BJ (cell line): ENCODE measurements around the gene RBP5. TPM values are rescaled to one million over a fixed set of nuclear protein-coding genes. Genes with fewer than 3 reads are reported as not detected.

ENCODE experiments used
- CTCF ChIA-PET: fragments of 350-600 bp; formaldehyde crosslinking; extraction: SDS; loops from one replicate; lab custom pipeline; 2021; ENCODE audit warnings: antibody characterized with exemption, inconsistent platforms; lab: Yijun Ruan, JAX
- POLR2A ChIA-PET: fragments of 300-600 bp; sonication (Branson Sonifier 250); formaldehyde crosslinking; extraction: SDS; loops from one replicate; lab custom pipeline; 2021; ENCODE audit warnings: antibody characterized with exemption; lab: Charles Lee
- DNase-seq: peaks from one replicate; pipeline ENCODE4 v3.0.0-alpha.2; 2011; ENCODE audit warnings: low read depth
- H3K27me3 ChIP-seq: 2 replicates; pipeline ENCODE4 v1.6.0; 2011; ENCODE audit warnings: low read length; ENCODE audit not compliant: control insufficient read depth, insufficient read depth
- H3K36me3 ChIP-seq: 2 replicates; pipeline ENCODE4 v1.5.1; 2011; ENCODE audit warnings: low read length; ENCODE audit not compliant: control insufficient read depth, insufficient read depth
- H3K4me3 ChIP-seq: 2 replicates; pipeline ENCODE4 v1.5.1; 2011; ENCODE audit warnings: low read depth, mild to moderate bottlenecking, control low read depth, low read length
- CTCF ChIP-seq: IDR thresholded peaks from 2 replicates; pipeline ENCODE4 v1.5.1; 2011; ENCODE audit warnings: low read depth, mild to moderate bottlenecking, control low read depth, inconsistent platforms, low read length, moderate library complexity; ENCODE audit not compliant: insufficient read depth
- polyA plus RNA-seq: library from polyadenylated mRNA; depleted of rRNA; stranded (reverse); fragments of >200 nt; gene quantifications from 2 replicates; pipeline ENCODE4 v1.2.3, GENCODE V29; 2011

RBP5 gene
- polyA plus RNA-seq, 1 experiment = not detected

GRCh38 chr12:7092229-7092985 is 36.3 kb downstream of the RBP5 start, which contains the start of gene C1R:
Gene C1R, minus strand, starts transcription at chr12:7092445. Its CDS starts 57 bp downstream, at chr12:7092388.
- Histone ChIP-seq H3K27me3 (no peaks in the 10 kb centered on the region), H3K36me3 (peaks cover 24% of the 10 kb centered on the region), H3K4me3 (peak within 1 kb of the TSS; percentile 76)
- TF ChIP-seq CTCF = peak; percentile 87
- ChIA-PET POLR2A (no interaction called here), CTCF (interaction anchor here (0.7 to 4.2 kb wide), 11 partner anchors 12 to 175 kb away, joined by 3 to 39 read pairs (median 9); partner anchors contain the start of genes C1RL, C1S and LPCAT3)
- DNase-seq = peak; percentile 63

GRCh38 chr12:7091660-7092228 is 36.9 kb downstream of the RBP5 start:
- ChIA-PET CTCF (interaction anchor here (1.0 to 2.9 kb wide), 9 partner anchors 12 to 74 kb away, joined by 4 to 29 read pairs (median 9); partner anchors contain the start of genes C1RL, C1S and LPCAT3), POLR2A (no interaction called here)
- TF ChIP-seq CTCF = no peak
- Histone ChIP-seq H3K4me3 (peak overlapping the region; percentile 76), H3K27me3 (no peaks in the 10 kb centered on the region), H3K36me3 (peaks cover 26% of the 10 kb centered on the region)
- DNase-seq = no peak

- no peak for DNase-seq
- POLR2A ChIA-PET = no interaction called here
- no peak for TF ChIP-seq CTCF
- CTCF ChIA-PET = interaction anchor here (1.0 to 2.9 kb wide), 4 partner anchors 11 to 31 kb away, joined by 5 to 19 read pairs (median 12); partner anchors contain the start of gene C1S
- Histone ChIP-seq H3K4me3 (peak overlapping the region; percentile 76), H3K36me3 (peaks cover 27% of the 10 kb centered on the region), H3K27me3 (no peaks in the 10 kb centered on the region)
These were observed 37.5 kb downstream of the RBP5 start for GRCh38 chr12:7091171-7091570.

DNA sequence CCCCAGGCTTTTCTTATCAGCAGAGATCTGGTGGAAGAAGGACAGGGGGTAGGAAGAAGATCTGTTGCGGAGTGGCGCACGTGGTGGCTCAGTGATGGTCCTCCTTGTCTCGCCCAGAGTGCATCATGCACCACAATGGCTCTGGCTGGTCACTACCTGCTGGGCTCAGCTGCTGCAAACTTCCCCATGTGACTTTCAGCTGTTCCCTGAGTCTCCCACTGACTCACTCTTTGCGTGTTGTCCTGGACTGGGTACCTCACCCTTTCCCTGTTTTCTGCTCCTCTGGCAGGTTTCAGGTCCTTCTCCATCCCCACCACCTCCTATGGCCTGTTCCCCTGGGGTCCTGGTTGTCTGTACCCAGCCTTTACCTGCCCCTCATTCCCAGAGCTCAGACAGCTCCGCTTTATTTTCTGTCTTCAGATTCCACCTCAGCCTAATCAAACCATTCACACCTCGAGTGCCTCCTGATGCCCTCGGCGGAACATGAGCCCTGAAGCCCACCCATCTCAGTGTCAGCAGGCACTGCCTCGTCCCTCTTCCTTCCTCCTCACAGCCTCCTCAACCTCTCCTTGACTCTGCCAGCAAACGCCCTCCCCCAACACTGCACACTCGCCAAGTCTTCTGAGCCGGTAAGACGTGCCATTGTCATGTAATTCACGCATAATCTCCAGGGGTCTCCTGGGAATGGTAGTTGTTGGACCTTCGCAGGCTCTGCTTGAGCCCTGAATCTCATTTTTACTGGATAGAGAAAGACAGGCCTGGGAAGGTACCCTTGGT is 38.3 kb downstream of the RBP5 start:
- peaks cover 32% of the 10 kb centered on the region for H3K36me3 ChIP-seq
- CTCF ChIA-PET = interaction anchor here (0.8 to 2.9 kb wide), 4 partner anchors 10 to 146 kb away, joined by 3 to 19 read pairs (median 12); partner anchors contain the start of gene C1S
- no peaks in the 10 kb centered on the region for H3K27me3 ChIP-seq
- no peak for DNase-seq
- TF ChIP-seq CTCF = no peak
- H3K4me3 ChIP-seq = peak overlapping the region; percentile 76
- POLR2A ChIA-PET = no interaction called here
